ENCODE measurements around the gene SPTBN4.
A peak's percentile ranks its signal among the peaks of the same experiment; 100 is the strongest.
"Not testable (repeated sequence)": the region's sequence is repeated elsewhere in the genome, so short reads cannot be mapped to it uniquely, and the experiment has no call there.

Gene SPTBN4

GRCh38 chr19:40560092-40560507 is 93.3 kb downstream of the SPTBN4 start:
- no peaks in the 10 kb centered on the region for H3K9me3 ChIP-seq (ENCODE audit: low read length)
- no peaks in the 10 kb centered on the region for H3K36me3 ChIP-seq (ENCODE audit: insufficient read depth, low read length)
- H3K4me3 ChIP-seq (ENCODE audit: low read depth in 1 of 2, low read length in 2 of 2) = no peak overlapping the region
- H3K4me1 ChIP-seq (ENCODE audit: insufficient read depth, low read length) = no peaks in the 10 kb centered on the region
- H3K9ac ChIP-seq (ENCODE audit: low read length) = no peak overlapping the region
- no peak overlapping the region for H3K27ac ChIP-seq (ENCODE audit: low read depth, low read length)
- no peaks in the 10 kb centered on the region for H3K27me3 ChIP-seq (ENCODE audit: control insufficient read depth in 1 of 2, insufficient read depth in 2 of 2, low read length in 2 of 2)

- Histone ChIP-seq H3K4me1 (ENCODE audit: insufficient read depth, low read length) (no peaks in the 10 kb centered on the region), H3K36me3 (ENCODE audit: insufficient read depth, low read length) (no peaks in the 10 kb centered on the region), H3K27me3 (ENCODE audit: control insufficient read depth in 1 of 2, insufficient read depth in 2 of 2, low read length in 2 of 2) (peaks cover 14 to 15% of the 10 kb centered on the region in 2 donors), H3K9ac (ENCODE audit: low read length) (no peak overlapping the region), H3K4me3 (ENCODE audit: low read depth in 1 of 2, low read length in 2 of 2) (no peak overlapping the region), H3K27ac (ENCODE audit: low read depth, low read length) (no peak overlapping the region), H3K9me3 (ENCODE audit: low read length) (no peaks in the 10 kb centered on the region)
These were observed 95.1 kb downstream of the SPTBN4 start for GRCh38 chr19:40561947-40562346.

DNA sequence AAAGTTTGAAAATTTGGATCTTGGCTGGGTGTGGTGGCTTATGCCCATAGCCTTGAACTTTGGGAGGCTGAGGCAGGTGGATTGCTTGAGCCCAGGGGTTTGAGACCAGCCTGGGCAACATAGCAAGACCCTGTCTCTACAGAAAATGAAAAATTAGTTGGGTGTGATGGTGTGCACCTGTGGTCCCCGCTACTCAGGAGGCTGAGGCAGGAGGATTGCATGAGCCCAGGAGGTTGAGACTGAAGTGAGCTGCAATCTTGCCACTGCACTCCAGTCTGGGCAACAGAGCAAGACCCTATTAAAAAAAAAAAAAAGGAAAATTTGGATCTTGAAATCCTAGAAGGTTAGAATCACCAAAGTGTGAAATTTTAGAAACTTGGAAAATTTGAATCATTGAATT is 97.7 kb downstream of the SPTBN4 start:
- H3K4me1 ChIP-seq (ENCODE audit: insufficient read depth, low read length); H3K9ac ChIP-seq (ENCODE audit: low read length); H3K9me3 ChIP-seq (ENCODE audit: low read length); H3K27ac ChIP-seq (ENCODE audit: low read depth, low read length); H3K4me3 ChIP-seq (ENCODE audit: low read depth in 1 of 2, low read length in 2 of 2); H3K36me3 ChIP-seq (ENCODE audit: insufficient read depth, low read length): not testable (repeated sequence)
- H3K27me3 ChIP-seq (ENCODE audit: control insufficient read depth in 1 of 2, insufficient read depth in 2 of 2, low read length in 2 of 2) = peaks cover 22 to 29% of the 10 kb centered on the region in 2 donors

- no peaks in the 10 kb centered on the region for H3K36me3 ChIP-seq (ENCODE audit: insufficient read depth, low read length)
- peaks cover 22 to 29% of the 10 kb centered on the region in 2 donors for H3K27me3 ChIP-seq (ENCODE audit: control insufficient read depth in 1 of 2, insufficient read depth in 2 of 2, low read length in 2 of 2)
- H3K4me1 ChIP-seq (ENCODE audit: insufficient read depth, low read length) = peaks cover 5% of the 10 kb centered on the region
- H3K4me3 ChIP-seq (ENCODE audit: low read depth in 1 of 2, low read length in 2 of 2) = no peak overlapping the region
- H3K27ac ChIP-seq (ENCODE audit: low read depth, low read length) = no peak overlapping the region
- H3K9ac ChIP-seq (ENCODE audit: low read length) = no peak overlapping the region
- H3K9me3 ChIP-seq (ENCODE audit: low read length) = no peaks in the 10 kb centered on the region
These were observed 98.6 kb downstream of the SPTBN4 start for GRCh38 chr19:40565355-40565754.

DNA sequence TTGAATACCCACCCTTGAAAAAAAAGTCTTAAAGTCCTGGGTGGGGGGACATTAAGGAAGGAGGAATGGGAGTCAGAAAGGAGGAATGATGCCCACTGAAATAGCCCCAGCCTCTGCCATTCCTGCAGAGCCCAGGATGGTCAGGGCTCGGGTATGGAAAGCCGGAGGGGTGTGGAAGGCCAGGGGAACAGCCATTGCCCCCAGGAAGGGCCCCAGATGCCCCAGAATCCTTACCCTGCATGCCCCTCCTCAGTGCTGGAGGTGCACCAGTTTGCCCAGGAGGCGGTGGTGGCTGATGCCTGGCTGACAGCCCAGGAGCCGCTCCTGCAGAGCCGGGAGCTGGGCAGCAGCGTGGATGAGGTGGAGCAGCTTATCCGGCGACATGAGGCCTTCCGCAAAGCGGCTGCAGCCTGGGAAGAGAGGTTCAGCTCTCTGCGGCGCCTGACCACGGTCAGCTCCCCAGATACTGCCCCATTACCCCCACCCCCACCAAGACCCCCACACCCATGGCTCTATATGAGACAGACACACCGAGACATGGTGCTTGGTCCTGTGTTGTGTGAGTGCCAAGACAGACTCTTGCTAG is 99.2 kb downstream of the SPTBN4 start:
- H3K9ac ChIP-seq (ENCODE audit: low read length) = no peak overlapping the region
- H3K4me3 ChIP-seq (ENCODE audit: low read depth in 1 of 2, low read length in 2 of 2) = no peak overlapping the region
- no peak overlapping the region for H3K27ac ChIP-seq (ENCODE audit: low read depth, low read length)
- H3K4me1 ChIP-seq (ENCODE audit: insufficient read depth, low read length) = peaks cover 5% of the 10 kb centered on the region
- peaks cover 22 to 29% of the 10 kb centered on the region in 2 donors for H3K27me3 ChIP-seq (ENCODE audit: control insufficient read depth in 1 of 2, insufficient read depth in 2 of 2, low read length in 2 of 2)
- no peaks in the 10 kb centered on the region for H3K36me3 ChIP-seq (ENCODE audit: insufficient read depth, low read length)
- H3K9me3 ChIP-seq (ENCODE audit: low read length) = no peaks in the 10 kb centered on the region

GRCh38 chr19:40567040-40567749 is 100.4 kb downstream of the SPTBN4 start:
- Histone ChIP-seq H3K36me3 (ENCODE audit: insufficient read depth, low read length) (no peaks in the 10 kb centered on the region), H3K27ac (ENCODE audit: low read depth, low read length) (no peak overlapping the region), H3K9ac (ENCODE audit: low read length) (no peak overlapping the region), H3K4me3 (ENCODE audit: low read depth in 1 of 2, low read length in 2 of 2) (peak overlapping the region in 1 of 2 donors; percentile 20), H3K27me3 (ENCODE audit: control insufficient read depth in 1 of 2, insufficient read depth in 2 of 2, low read length in 2 of 2) (peaks cover 22 to 29% of the 10 kb centered on the region in 2 donors), H3K9me3 (ENCODE audit: low read length) (no peaks in the 10 kb centered on the region), H3K4me1 (ENCODE audit: insufficient read depth, low read length) (peaks cover 5% of the 10 kb centered on the region)

- Histone ChIP-seq H3K4me3 (ENCODE audit: low read depth in 1 of 2, low read length in 2 of 2) (peak overlapping the region in 1 of 2 donors; percentile 20), H3K27ac (ENCODE audit: low read depth, low read length) (no peak overlapping the region)
These were observed 101.1 kb downstream of the SPTBN4 start for GRCh38 chr19:40567750-40568494.

DNA sequence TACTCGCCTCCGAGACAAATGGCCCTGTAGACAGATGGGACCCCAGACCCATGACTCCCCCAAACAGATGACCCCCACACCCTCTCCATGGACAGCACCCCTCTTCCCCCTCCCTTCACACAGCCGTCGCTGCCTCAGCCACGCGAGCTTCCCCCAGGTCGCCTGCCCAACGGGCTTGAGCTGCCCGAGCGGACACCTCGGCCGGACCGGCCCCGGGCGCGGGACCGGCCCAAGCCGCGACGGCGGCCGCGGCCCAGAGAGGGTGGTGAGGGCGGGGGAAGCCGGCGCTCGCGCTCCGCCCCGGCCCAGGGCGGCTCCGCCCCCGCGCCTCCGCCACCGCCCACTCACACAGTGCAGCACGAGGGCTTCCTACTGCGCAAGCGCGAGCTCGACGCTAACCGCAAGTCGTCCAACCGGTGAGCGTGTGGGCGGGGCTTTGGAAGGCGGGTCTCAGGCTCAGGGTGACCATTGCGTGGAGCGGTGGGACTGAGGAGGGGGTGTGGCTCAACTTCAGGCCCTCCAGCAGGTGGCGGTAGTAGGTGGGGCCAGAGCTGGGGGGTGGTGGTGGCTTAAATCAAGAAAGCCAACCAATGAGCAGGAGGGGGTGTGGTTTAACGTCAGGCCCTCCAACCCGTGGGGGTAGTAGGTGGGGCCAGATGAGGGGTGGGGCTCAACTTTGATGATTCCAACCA is 103.7 kb downstream of the SPTBN4 start:
- no peak overlapping the region for H3K27ac ChIP-seq (ENCODE audit: low read depth, low read length)
- H3K9ac ChIP-seq (ENCODE audit: low read length) = no peak overlapping the region
- peaks cover 20 to 26% of the 10 kb centered on the region in 2 donors for H3K27me3 ChIP-seq (ENCODE audit: control insufficient read depth in 1 of 2, insufficient read depth in 2 of 2, low read length in 2 of 2)

More at GRCh38 chr19:40567750-40568494, 101.1 kb downstream of the SPTBN4 start:
- H3K36me3 ChIP-seq (ENCODE audit: insufficient read depth, low read length) = no peaks in the 10 kb centered on the region
- no peak overlapping the region for H3K9ac ChIP-seq (ENCODE audit: low read length)
- H3K9me3 ChIP-seq (ENCODE audit: low read length) = no peaks in the 10 kb centered on the region
- H3K4me1 ChIP-seq (ENCODE audit: insufficient read depth, low read length) = peaks cover 5% of the 10 kb centered on the region
- peaks cover 22 to 29% of the 10 kb centered on the region in 2 donors for H3K27me3 ChIP-seq (ENCODE audit: control insufficient read depth in 1 of 2, insufficient read depth in 2 of 2, low read length in 2 of 2)

DNA sequence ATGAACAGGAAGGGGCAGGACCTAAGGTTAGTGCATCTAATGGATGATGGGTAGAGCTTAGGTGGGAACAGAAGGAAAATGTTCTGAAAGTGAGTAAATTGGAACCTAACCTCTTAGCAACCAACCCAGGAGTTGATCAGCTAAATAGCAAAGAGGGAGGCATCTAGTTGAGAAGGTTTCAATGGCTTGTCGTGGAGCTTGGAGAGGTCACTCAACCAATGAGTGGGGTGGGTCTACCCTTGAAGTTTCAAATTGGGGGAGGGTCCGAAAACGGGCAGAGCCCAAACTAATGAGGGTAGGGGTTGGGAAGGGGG is 104.2 kb downstream of the SPTBN4 start:
- peak overlapping the region in 1 of 2 donors; percentile 45 for H3K4me3 ChIP-seq (ENCODE audit: low read depth in 1 of 2, low read length in 2 of 2)
- no peaks in the 10 kb centered on the region for H3K36me3 ChIP-seq (ENCODE audit: insufficient read depth, low read length)

More for the DNA sequence above, 103.7 kb downstream of the SPTBN4 start:
- Histone ChIP-seq H3K4me3 (ENCODE audit: low read depth in 1 of 2, low read length in 2 of 2) (peak overlapping the region; percentile 1 to 47), H3K36me3 (ENCODE audit: insufficient read depth, low read length) (no peaks in the 10 kb centered on the region), H3K9me3 (ENCODE audit: low read length) (no peaks in the 10 kb centered on the region), H3K4me1 (ENCODE audit: insufficient read depth, low read length) (peaks cover 5% of the 10 kb centered on the region)

DNA sequence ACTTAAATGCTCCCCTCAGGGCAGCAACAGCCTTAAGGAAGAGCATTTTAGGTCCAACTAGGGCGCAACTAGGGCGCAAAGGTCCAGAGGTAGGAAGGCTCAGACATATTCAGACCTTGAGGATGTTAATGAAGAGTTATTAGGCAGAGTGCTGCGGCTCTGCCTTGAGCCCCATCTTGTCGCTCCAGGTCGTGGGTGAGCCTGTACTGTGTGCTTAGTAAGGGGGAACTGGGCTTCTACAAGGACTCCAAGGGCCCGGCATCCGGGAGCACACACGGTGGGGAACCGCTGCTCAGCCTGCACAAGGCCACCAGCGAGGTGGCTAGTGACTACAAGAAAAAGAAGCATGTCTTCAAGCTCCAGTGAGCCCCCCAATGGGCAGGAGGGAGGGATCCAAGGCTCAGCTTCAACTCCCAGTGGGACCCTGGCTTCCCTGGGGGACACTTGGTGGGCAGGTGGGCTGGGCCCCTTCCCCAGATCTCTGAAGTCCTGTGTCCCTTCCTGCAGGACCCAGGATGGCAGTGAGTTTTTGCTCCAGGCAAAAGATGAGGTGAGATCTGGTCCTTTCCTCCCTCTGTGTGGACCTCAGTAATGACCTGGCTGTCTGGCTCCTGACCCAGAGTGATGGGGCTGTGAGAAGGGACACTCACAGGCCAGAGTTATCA is 105.2 kb downstream of the SPTBN4 start:
- H3K9ac ChIP-seq (ENCODE audit: low read length) = no peak overlapping the region
- peaks cover 9% of the 10 kb centered on the region for H3K4me1 ChIP-seq (ENCODE audit: insufficient read depth, low read length)
- no peak overlapping the region for H3K4me3 ChIP-seq (ENCODE audit: low read depth in 1 of 2, low read length in 2 of 2)
- H3K36me3 ChIP-seq (ENCODE audit: insufficient read depth, low read length) = no peaks in the 10 kb centered on the region
- no peaks in the 10 kb centered on the region for H3K9me3 ChIP-seq (ENCODE audit: low read length)
- H3K27ac ChIP-seq (ENCODE audit: low read depth, low read length) = no peak overlapping the region
- peaks cover 7 to 15% of the 10 kb centered on the region in 2 donors for H3K27me3 ChIP-seq (ENCODE audit: control insufficient read depth in 1 of 2, insufficient read depth in 2 of 2, low read length in 2 of 2)

More for the DNA sequence above, 104.2 kb downstream of the SPTBN4 start:
- Histone ChIP-seq H3K9me3 (ENCODE audit: low read length) (no peaks in the 10 kb centered on the region), H3K4me1 (ENCODE audit: insufficient read depth, low read length) (peaks cover 8% of the 10 kb centered on the region), H3K9ac (ENCODE audit: low read length) (no peak overlapping the region), H3K27me3 (ENCODE audit: control insufficient read depth in 1 of 2, insufficient read depth in 2 of 2, low read length in 2 of 2) (peaks cover 15 to 21% of the 10 kb centered on the region in 2 donors), H3K27ac (ENCODE audit: low read depth, low read length) (no peak overlapping the region)

- Histone ChIP-seq H3K9me3 (ENCODE audit: low read length) (no peaks in the 10 kb centered on the region), H3K9ac (ENCODE audit: low read length) (no peak overlapping the region), H3K4me3 (ENCODE audit: low read depth in 1 of 2, low read length in 2 of 2) (no peak overlapping the region), H3K27me3 (ENCODE audit: control insufficient read depth in 1 of 2, insufficient read depth in 2 of 2, low read length in 2 of 2) (no peaks in the 10 kb centered on the region), H3K36me3 (ENCODE audit: insufficient read depth, low read length) (peaks cover 5% of the 10 kb centered on the region), H3K4me1 (ENCODE audit: insufficient read depth, low read length) (peaks cover 14% of the 10 kb centered on the region), H3K27ac (ENCODE audit: low read depth, low read length) (no peak overlapping the region)
These were observed 108.5 kb downstream of the SPTBN4 start for GRCh38 chr19:40575326-40575725.
